T-helper 17 cell (primary cell): ENCODE measurements around the gene VSIR. TPM values are rescaled to one million over a fixed set of nuclear protein-coding genes. Genes with fewer than 3 reads are reported as not detected.

ENCODE experiments used
- ATAC-seq: fragments of 150-1000 bp; cut with Tn5 transposase; 2 replicates; pipeline ENCODE4 v1.10.0; 2021; ENCODE audit warnings: mild to moderate bottlenecking, moderate library complexity
- DNase-seq, 3 donors: peaks; one replicate each; pipeline versions ENCODE4 v3.0.0 to v3.0.0-alpha.2; 2020 to 2021
- H3K9me3 ChIP-seq: one replicate; pipeline ENCODE4 v1.7.0; 2013; ENCODE audit warnings: low read length, mild to moderate bottlenecking; ENCODE audit not compliant: control insufficient read depth, poor library complexity, severe bottlenecking
- H3K27ac Mint-ChIP-seq: one replicate; pipeline ENCODE4 v1.8.0; 2022; ENCODE audit warnings: mild to moderate bottlenecking, moderate library complexity, mixed read lengths
- H3K27me3 Mint-ChIP-seq: one replicate; pipeline ENCODE4 v1.8.0; 2022; ENCODE audit warnings: mixed read lengths
- H3K36me3 Mint-ChIP-seq: one replicate; pipeline ENCODE4 v1.8.0; 2022; ENCODE audit warnings: low read depth, mixed read lengths
- H3K4me1 Mint-ChIP-seq: one replicate; pipeline ENCODE4 v1.8.0; 2022; ENCODE audit warnings: mild to moderate bottlenecking, mixed read lengths
- H3K4me3 Mint-ChIP-seq: one replicate; pipeline ENCODE4 v1.8.0; 2022; ENCODE audit warnings: mild to moderate bottlenecking, moderate library complexity, mixed read lengths
- total RNA-seq, 4 donors: library from RNA in 2 of 4; stranded (reverse) in 2 of 4; gene quantifications; one replicate each; pipeline ENCODE4 v1.2.3 and lab custom pipeline; 2022 to 2026

Gene VSIR
- total RNA-seq, 2 donors from 2014 or later, result 119 to 124 TPM

- DNase-seq, result no peak
These were observed 28.0 kb upstream of the VSIR start for GRCh38 chr10:71801361-71801760.

GRCh38 chr10:71799608-71800453, 26.5 kb upstream of the VSIR start:
- ATAC-seq, result no peak
- Mint-ChIP-seq H3K4me1 (peaks cover 8% of the 10 kb centered on the region), H3K4me3 (no peak overlapping the region), H3K27me3 (no peaks in the 10 kb centered on the region), H3K36me3 (no peaks in the 10 kb centered on the region), H3K27ac (no peak overlapping the region)
- no peak for DNase-seq
- H3K9me3 ChIP-seq, result no peaks in the 10 kb centered on the region

More at GRCh38 chr10:71801361-71801760, 28.0 kb upstream of the VSIR start:
- Mint-ChIP-seq H3K4me1 (peaks cover 8% of the 10 kb centered on the region), H3K4me3 (no peak overlapping the region), H3K27ac (no peak overlapping the region), H3K36me3 (no peaks in the 10 kb centered on the region), H3K27me3 (no peaks in the 10 kb centered on the region)
- no peak for ATAC-seq
- H3K9me3 ChIP-seq, result no peaks in the 10 kb centered on the region

- Mint-ChIP-seq H3K27ac (no peak overlapping the region), H3K36me3 (no peaks in the 10 kb centered on the region), H3K4me1 (peaks cover 8% of the 10 kb centered on the region), H3K27me3 (no peaks in the 10 kb centered on the region), H3K4me3 (no peak overlapping the region)
- ATAC-seq (no peak), DNase-seq (no peak)
- H3K9me3 ChIP-seq, result no peaks in the 10 kb centered on the region
These were observed 25.8 kb upstream of the VSIR start for GRCh38 chr10:71799112-71799511.

GRCh38 chr10:71798308-71798624, 24.9 kb upstream of the VSIR start:
- no peaks in the 10 kb centered on the region for H3K9me3 ChIP-seq
- no peak overlapping the region for H3K4me3 Mint-ChIP-seq
- ATAC-seq, result no peak
- H3K27ac Mint-ChIP-seq, result no peak overlapping the region
- peaks cover 3% of the 10 kb centered on the region for H3K36me3 Mint-ChIP-seq
- H3K4me1 Mint-ChIP-seq, result peaks cover 8% of the 10 kb centered on the region
- H3K27me3 Mint-ChIP-seq, result no peaks in the 10 kb centered on the region
- DNase-seq, result no peak

- Mint-ChIP-seq H3K27ac (no peak overlapping the region), H3K4me3 (no peak overlapping the region), H3K27me3 (no peaks in the 10 kb centered on the region), H3K4me1 (peaks cover 8% of the 10 kb centered on the region), H3K36me3 (peaks cover 3% of the 10 kb centered on the region)
- no peaks in the 10 kb centered on the region for H3K9me3 ChIP-seq
- ATAC-seq, result no peak
- no peak for DNase-seq
These were observed 24.4 kb upstream of the VSIR start for GRCh38 chr10:71797533-71798307.

GRCh38 chr10:71796749-71797405, 23.6 kb upstream of the VSIR start:
- H3K4me3 Mint-ChIP-seq, result no peak overlapping the region
- H3K27ac Mint-ChIP-seq, result no peak overlapping the region
- ATAC-seq (no peak), DNase-seq (no peak)
- H3K36me3 Mint-ChIP-seq, result peaks cover 3% of the 10 kb centered on the region
- H3K4me1 Mint-ChIP-seq, result peaks cover 8% of the 10 kb centered on the region
- no peaks in the 10 kb centered on the region for H3K9me3 ChIP-seq
- H3K27me3 Mint-ChIP-seq, result no peaks in the 10 kb centered on the region

- Mint-ChIP-seq H3K4me3 (no peak overlapping the region), H3K27me3 (no peaks in the 10 kb centered on the region), H3K4me1 (peaks cover 10% of the 10 kb centered on the region), H3K27ac (no peak overlapping the region), H3K36me3 (peaks cover 3% of the 10 kb centered on the region)
- H3K9me3 ChIP-seq, result no peaks in the 10 kb centered on the region
- DNase-seq (no peak), ATAC-seq (no peak)
These were observed 21.9 kb upstream of the VSIR start for GRCh38 chr10:71795248-71795647.

GRCh38 chr10:71790749-71791440, 17.6 kb upstream of the VSIR start:
- DNase-seq (no peak), ATAC-seq (no peak)
- Mint-ChIP-seq H3K4me1 (peaks cover 4% of the 10 kb centered on the region), H3K4me3 (no peak overlapping the region), H3K27ac (no peak overlapping the region), H3K27me3 (no peaks in the 10 kb centered on the region), H3K36me3 (peaks cover 6% of the 10 kb centered on the region)
- no peaks in the 10 kb centered on the region for H3K9me3 ChIP-seq

GRCh38 chr10:71789871-71790270, 16.6 kb upstream of the VSIR start:
- ATAC-seq (no peak), DNase-seq (no peak)
- Mint-ChIP-seq H3K4me3 (no peak overlapping the region), H3K27me3 (no peaks in the 10 kb centered on the region), H3K4me1 (peaks cover 4% of the 10 kb centered on the region), H3K27ac (no peak overlapping the region), H3K36me3 (peaks cover 6% of the 10 kb centered on the region)
- no peaks in the 10 kb centered on the region for H3K9me3 ChIP-seq

GRCh38 chr10:71788954-71789353, 15.6 kb upstream of the VSIR start:
- ATAC-seq, result no peak
- Mint-ChIP-seq H3K36me3 (peaks cover 6% of the 10 kb centered on the region), H3K4me1 (peaks cover 4% of the 10 kb centered on the region)

GRCh38 chr10:71784679-71785272, 11.5 kb upstream of the VSIR start:
- DNase-seq, result no peak
- no peak overlapping the region for H3K27ac Mint-ChIP-seq
- H3K27me3 Mint-ChIP-seq, result no peaks in the 10 kb centered on the region

More at GRCh38 chr10:71788954-71789353, 15.6 kb upstream of the VSIR start:
- H3K27me3 Mint-ChIP-seq, result no peaks in the 10 kb centered on the region
- no peak overlapping the region for H3K27ac Mint-ChIP-seq
- no peak for DNase-seq
- H3K4me3 Mint-ChIP-seq, result no peak overlapping the region
- no peaks in the 10 kb centered on the region for H3K9me3 ChIP-seq

GRCh38 chr10:71783917-71784678, 10.8 kb upstream of the VSIR start:
- Mint-ChIP-seq H3K36me3 (no peaks in the 10 kb centered on the region), H3K4me3 (no peak overlapping the region), H3K27ac (no peak overlapping the region), H3K4me1 (peaks cover 9% of the 10 kb centered on the region), H3K27me3 (no peaks in the 10 kb centered on the region)
- no peaks in the 10 kb centered on the region for H3K9me3 ChIP-seq
- DNase-seq (no peak), ATAC-seq (no peak)

More at GRCh38 chr10:71784679-71785272, 11.5 kb upstream of the VSIR start:
- H3K4me3 Mint-ChIP-seq, result no peak overlapping the region
- peaks cover 3% of the 10 kb centered on the region for H3K36me3 Mint-ChIP-seq
- no peak for ATAC-seq
- peaks cover 11% of the 10 kb centered on the region for H3K4me1 Mint-ChIP-seq
- no peaks in the 10 kb centered on the region for H3K9me3 ChIP-seq
